ENCODE data around the gene MED27.

MED27 gene

GRCh38 chr9:131838530-131839280 is 241.0 kb downstream of the MED27 start:
- peaks cover 6% of the 10 kb centered on the region for H3K36me3 Mint-ChIP-seq (ENCODE audit: insufficient read depth)
- H3K27me3 Mint-ChIP-seq = peaks cover 17 to 54% of the 10 kb centered on the region in 2 donors

GRCh38 chr9:131837836-131838235 is 241.8 kb downstream of the MED27 start:
- Mint-ChIP-seq H3K36me3 (ENCODE audit: insufficient read depth) (peaks cover 6% of the 10 kb centered on the region), H3K27me3 (peaks cover 17 to 54% of the 10 kb centered on the region in 2 donors), H3K9me3 (no peaks in the 10 kb centered on the region), H3K4me3 (no peak overlapping the region), H3K4me1 (ENCODE audit: low read depth in 2 of 2) (peaks cover 0 to 18% of the 10 kb centered on the region in 2 donors), H3K27ac (peak overlapping the region; percentile 31 to 97)
- ATAC-seq (replicated peaks) (no peak), DNase-seq (no peak)

More at GRCh38 chr9:131838530-131839280, 241.0 kb downstream of the MED27 start:
- H3K9me3 Mint-ChIP-seq = no peaks in the 10 kb centered on the region
- H3K4me3 Mint-ChIP-seq = peak overlapping the region in 1 of 2 donors; percentile 72
- DNase-seq (no peak), ATAC-seq (replicated peaks) (no peak)
- H3K27ac Mint-ChIP-seq = peak overlapping the region; percentile 90 to 97
- H3K4me1 Mint-ChIP-seq (ENCODE audit: low read depth in 2 of 2) = peaks cover 0 to 13% of the 10 kb centered on the region in 2 donors

- Mint-ChIP-seq H3K4me1 (ENCODE audit: low read depth in 2 of 2) (peaks cover 0 to 20% of the 10 kb centered on the region in 2 donors), H3K27ac (peak overlapping the region in 1 of 2 donors; percentile 97), H3K36me3 (ENCODE audit: insufficient read depth) (peaks cover 6% of the 10 kb centered on the region), H3K4me3 (no peak overlapping the region), H3K27me3 (peaks cover 17 to 50% of the 10 kb centered on the region in 2 donors), H3K9me3 (no peaks in the 10 kb centered on the region)
- no peak for DNase-seq
- no peak for ATAC-seq (replicated peaks)
Measured at GRCh38 chr9:131837316-131837715, 242.4 kb downstream of the MED27 start.

- peaks cover 6% of the 10 kb centered on the region for H3K36me3 Mint-ChIP-seq (ENCODE audit: insufficient read depth)
- peak overlapping the region in 1 of 2 donors; percentile 97 for H3K27ac Mint-ChIP-seq
- peaks cover 17 to 45% of the 10 kb centered on the region in 2 donors for H3K27me3 Mint-ChIP-seq
- no peaks in the 10 kb centered on the region for H3K9me3 Mint-ChIP-seq
- no peak for DNase-seq
- no peak for ATAC-seq (replicated peaks)
- no peak overlapping the region for H3K4me3 Mint-ChIP-seq
- H3K4me1 Mint-ChIP-seq (ENCODE audit: low read depth in 2 of 2) = peaks cover 0 to 20% of the 10 kb centered on the region in 2 donors
Measured at GRCh38 chr9:131836607-131837315, 242.9 kb downstream of the MED27 start.

GRCh38 chr9:131836021-131836420 is 243.6 kb downstream of the MED27 start:
- Mint-ChIP-seq H3K4me1 (ENCODE audit: low read depth in 2 of 2) (peaks cover 0 to 20% of the 10 kb centered on the region in 2 donors), H3K27ac (peak overlapping the region in 1 of 2 donors; percentile 75), H3K4me3 (no peak overlapping the region), H3K9me3 (no peaks in the 10 kb centered on the region), H3K27me3 (peaks cover 17 to 39% of the 10 kb centered on the region in 2 donors), H3K36me3 (ENCODE audit: insufficient read depth) (peaks cover 6% of the 10 kb centered on the region)
- DNase-seq (no peak), ATAC-seq (replicated peaks) (no peak)

- ATAC-seq (replicated peaks) (no peak), DNase-seq (no peak)
- peaks cover 6% of the 10 kb centered on the region for H3K36me3 Mint-ChIP-seq (ENCODE audit: insufficient read depth)
- no peak overlapping the region for H3K4me3 Mint-ChIP-seq
- H3K4me1 Mint-ChIP-seq (ENCODE audit: low read depth in 2 of 2) = peaks cover 0 to 18% of the 10 kb centered on the region in 2 donors
- H3K27me3 Mint-ChIP-seq = peaks cover 17 to 39% of the 10 kb centered on the region in 2 donors
- peak overlapping the region in 1 of 2 donors; percentile 75 for H3K27ac Mint-ChIP-seq
- no peaks in the 10 kb centered on the region for H3K9me3 Mint-ChIP-seq
Measured at GRCh38 chr9:131835151-131835910, 244.3 kb downstream of the MED27 start.

GRCh38 chr9:131834721-131835120 is 244.9 kb downstream of the MED27 start:
- Mint-ChIP-seq H3K4me1 (ENCODE audit: low read depth in 2 of 2) (peaks cover 0 to 13% of the 10 kb centered on the region in 2 donors), H3K27me3 (peaks cover 17 to 34% of the 10 kb centered on the region in 2 donors), H3K36me3 (ENCODE audit: insufficient read depth) (peaks cover 1% of the 10 kb centered on the region), H3K9me3 (no peaks in the 10 kb centered on the region), H3K4me3 (no peak overlapping the region), H3K27ac (no peak overlapping the region)
- no peak for ATAC-seq (replicated peaks)
- DNase-seq = no peak

- peaks cover 0 to 7% of the 10 kb centered on the region in 2 donors for H3K4me1 Mint-ChIP-seq (ENCODE audit: low read depth in 2 of 2)
Measured at GRCh38 chr9:131833906-131834305, 245.8 kb downstream of the MED27 start.

GRCh38 chr9:131833083-131833482 is 246.6 kb downstream of the MED27 start:
- Mint-ChIP-seq H3K27ac (peak overlapping the region in 1 of 2 donors; percentile 9), H3K4me3 (no peak overlapping the region), H3K9me3 (no peaks in the 10 kb centered on the region), H3K27me3 (peaks cover 30 to 35% of the 10 kb centered on the region in 2 donors), H3K36me3 (ENCODE audit: insufficient read depth) (no peaks in the 10 kb centered on the region), H3K4me1 (ENCODE audit: low read depth in 2 of 2) (peaks cover 0 to 7% of the 10 kb centered on the region in 2 donors)
- DNase-seq (no peak), ATAC-seq (replicated peaks) (peak; percentile 51)

More at GRCh38 chr9:131833906-131834305, 245.8 kb downstream of the MED27 start:
- no peak overlapping the region for H3K27ac Mint-ChIP-seq
- ATAC-seq (replicated peaks) = no peak
- H3K36me3 Mint-ChIP-seq (ENCODE audit: insufficient read depth) = no peaks in the 10 kb centered on the region
- no peak overlapping the region for H3K4me3 Mint-ChIP-seq
- H3K9me3 Mint-ChIP-seq = no peaks in the 10 kb centered on the region
- peaks cover 22 to 31% of the 10 kb centered on the region in 2 donors for H3K27me3 Mint-ChIP-seq
- DNase-seq = no peak

- no peak for DNase-seq
- H3K36me3 Mint-ChIP-seq (ENCODE audit: insufficient read depth) = no peaks in the 10 kb centered on the region
- no peak for ATAC-seq (replicated peaks)
- no peaks in the 10 kb centered on the region for H3K9me3 Mint-ChIP-seq
- peaks cover 0 to 7% of the 10 kb centered on the region in 2 donors for H3K4me1 Mint-ChIP-seq (ENCODE audit: low read depth in 2 of 2)
- H3K27me3 Mint-ChIP-seq = peaks cover 25 to 33% of the 10 kb centered on the region in 2 donors
- H3K4me3 Mint-ChIP-seq = no peak overlapping the region
- H3K27ac Mint-ChIP-seq = peak overlapping the region in 1 of 2 donors; percentile 77
Measured at GRCh38 chr9:131831380-131832165, 248.1 kb downstream of the MED27 start.

GRCh38 chr9:131827821-131828369 is 251.8 kb downstream of the MED27 start:
- H3K27ac Mint-ChIP-seq = peak overlapping the region in 1 of 2 donors; percentile 22
- ATAC-seq (replicated peaks) = no peak
- peaks cover 2% of the 10 kb centered on the region for H3K36me3 Mint-ChIP-seq (ENCODE audit: insufficient read depth)

GRCh38 chr9:131826966-131827525 is 252.6 kb downstream of the MED27 start:
- H3K27me3 Mint-ChIP-seq = peaks cover 33 to 58% of the 10 kb centered on the region in 2 donors
- H3K27ac Mint-ChIP-seq = no peak overlapping the region
- peaks cover 2% of the 10 kb centered on the region for H3K36me3 Mint-ChIP-seq (ENCODE audit: insufficient read depth)
- no peak overlapping the region for H3K4me3 Mint-ChIP-seq
- no peaks in the 10 kb centered on the region for H3K4me1 Mint-ChIP-seq (ENCODE audit: low read depth in 2 of 2)
- no peaks in the 10 kb centered on the region for H3K9me3 Mint-ChIP-seq
- DNase-seq = no peak
- no peak for ATAC-seq (replicated peaks)

More at GRCh38 chr9:131827821-131828369, 251.8 kb downstream of the MED27 start:
- H3K4me3 Mint-ChIP-seq = no peak overlapping the region
- H3K4me1 Mint-ChIP-seq (ENCODE audit: low read depth in 2 of 2) = peaks cover 0 to 2% of the 10 kb centered on the region in 2 donors
- DNase-seq = no peak
- no peaks in the 10 kb centered on the region for H3K9me3 Mint-ChIP-seq
- H3K27me3 Mint-ChIP-seq = peaks cover 33 to 56% of the 10 kb centered on the region in 2 donors
